OCI-LY7 (cell line): ENCODE measurements around the gene PPP1R27. TPM values are rescaled to one million over a fixed set of nuclear protein-coding genes. Genes with fewer than 3 reads are reported as not detected.
A peak's percentile ranks its signal among the peaks of the same experiment; 100 is the strongest.

Experiments
- BruUV-seq: library from RNA; stranded (reverse); fragments of 400-500 nt; replicated peaks from 2 replicates; lab custom pipeline; 2021; lab: Mats Ljungman, UMichigan
- CTCF ChIA-PET: fragments of 300-600 bp; sonication (Branson Sonifier 250); formaldehyde crosslinking; loops from one replicate; lab custom pipeline; 2022; ENCODE audit warnings: antibody characterized with exemption; ENCODE audit not compliant: unreplicated experiment; lab: Charles Lee
- POLR2A ChIA-PET: fragments of 300-600 bp; sonication (Branson Sonifier 250); formaldehyde crosslinking; loops from one replicate; lab custom pipeline; 2022; ENCODE audit warnings: antibody characterized with exemption; lab: Charles Lee
- DNase-seq: peaks from one replicate; pipeline ENCODE4 v3.0.0-alpha.2; 2015; ENCODE audit warnings: low spot score
- H2AFZ ChIP-seq: fragments of 200-600 bp; sonication (generic), shearing (Covaris generic); 2 replicates; pipeline ENCODE4 v1.6.1; 2014; ENCODE audit warnings: mild to moderate bottlenecking, antibody characterized with exemption, low read length, moderate library complexity
- H3K27ac ChIP-seq: fragments of 200-600 bp; sonication (generic); 2 replicates; pipeline ENCODE4 v1.5.1; 2014; ENCODE audit warnings: mixed run types, low read depth, mild to moderate bottlenecking, moderate library complexity, low read length, inconsistent platforms; ENCODE audit not compliant: poor library complexity, severe bottlenecking
- H3K36me3 ChIP-seq: fragments of 200-600 bp; sonication (generic); 2 replicates; pipeline ENCODE4 v1.6.1; 2014; ENCODE audit warnings: mild to moderate bottlenecking, antibody characterized with exemption, low read length, moderate library complexity, mixed read lengths; ENCODE audit not compliant: insufficient read depth
- H3K4me1 ChIP-seq: fragments of 200-600 bp; sonication (generic); 2 replicates; pipeline ENCODE4 v1.5.1; 2014; ENCODE audit warnings: mild to moderate bottlenecking, low read length; ENCODE audit not compliant: insufficient read depth, poor library complexity, severe bottlenecking
- H3K4me2 ChIP-seq: fragments of 200-600 bp; sonication (generic); 2 replicates; pipeline ENCODE4 v1.6.1; 2014; ENCODE audit warnings: mild to moderate bottlenecking, low read length
- H3K4me3 ChIP-seq: fragments of 200-600 bp; sonication (generic); 2 replicates; pipeline ENCODE4 v1.5.1; 2014; ENCODE audit warnings: mild to moderate bottlenecking, low read depth, low read length; ENCODE audit not compliant: poor library complexity, severe bottlenecking
- H3K79me2 ChIP-seq: fragments of 200-600 bp; sonication (generic); 2 replicates; pipeline ENCODE4 v1.6.1; 2016; ENCODE audit warnings: low read depth, mild to moderate bottlenecking, low read length, moderate library complexity, mixed read lengths; ENCODE audit not compliant: insufficient read depth
- H3K9me2 ChIP-seq: fragments of 200-600 bp; sonication (generic); 2 replicates; pipeline ENCODE4 v1.6.1; 2016; ENCODE audit warnings: mild to moderate bottlenecking, low read length, mixed read lengths; ENCODE audit not compliant: insufficient read depth
- H3K9me3 ChIP-seq: fragments of 200-600 bp; sonication (generic); 2 replicates; pipeline ENCODE4 v1.6.1; 2014; ENCODE audit warnings: mild to moderate bottlenecking, mixed run types, low read length, mixed read lengths
- H4K20me1 ChIP-seq: fragments of 200-600 bp; sonication (generic); 2 replicates; pipeline ENCODE4 v1.6.1; 2014; ENCODE audit warnings: mild to moderate bottlenecking, antibody characterized with exemption, low read length, moderate library complexity, mixed read lengths; ENCODE audit not compliant: insufficient read depth
- EZH2phosphoT487 ChIP-seq: fragments of 200-600 bp; sonication (generic); IDR thresholded peaks from 2 replicates; pipeline ENCODE4 v1.6.1; 2018; ENCODE audit warnings: low read depth, borderline replicate concordance, mild to moderate bottlenecking, mixed run types, antibody characterized with exemption, low read length, moderate library complexity, mixed read lengths
- intact Hi-C: fragments of 100-400 bp; cut with micrococcal nuclease; formaldehyde crosslinking; loops from one replicate; pipeline ENCODE4 v1.10.0; 2022; ENCODE audit not compliant: unreplicated experiment
- total RNA-seq, 2 experiments: library from RNA; depleted of rRNA in 1 of 2; stranded (reverse); fragments of >200 nt in 1 of 2; shearing (Covaris generic) in 1 of 2; gene quantifications; 2 replicates each; pipeline ENCODE4 v1.2.3, GENCODE V29; 2014 to 2022
- TF ChIP-seq, protein P1 (sequence below): fragments of 200-600 bp; sonication (generic); conservative IDR thresholded peaks from 2 replicates; pipeline ENCODE4 v1.5.1; 2014; ENCODE audit warnings: mild to moderate bottlenecking, antibody characterized with exemption, low read length, moderate library complexity, mixed read lengths

Gene PPP1R27
- total RNA-seq, 2 experiments from 2014 or later = not detected

DNA sequence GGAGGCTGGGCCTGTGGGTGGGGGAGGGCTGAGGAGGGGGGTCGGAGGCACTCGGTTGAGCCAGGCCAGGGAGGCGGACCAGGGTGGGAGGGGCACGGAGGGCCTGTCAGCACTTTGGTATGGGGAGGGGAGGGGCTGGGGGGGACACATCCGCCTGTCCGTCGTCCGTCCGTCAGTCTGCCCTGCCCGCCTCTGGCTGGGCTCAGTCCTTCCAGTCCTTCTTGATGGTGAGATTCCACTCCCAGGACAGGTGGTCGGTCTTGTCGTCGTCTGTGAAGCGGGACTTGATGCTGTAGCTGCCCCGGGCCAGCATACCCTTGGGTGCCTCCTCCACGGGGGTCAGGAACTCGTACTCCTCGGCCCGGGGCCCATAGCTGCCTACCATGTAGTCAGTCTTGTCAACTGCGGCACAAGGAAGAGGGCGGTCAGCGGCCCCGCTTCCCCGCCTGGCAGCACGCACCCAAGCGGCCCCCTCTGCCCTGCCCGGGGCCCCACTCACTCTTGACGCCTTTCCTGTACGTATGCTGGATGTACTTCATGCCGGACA lies 33.9 kb upstream of the PPP1R27 start:
- peak overlapping the region; percentile 97 for H3K4me3 ChIP-seq
- BruUV-seq = TSS peak; percentile 89
- TF ChIP-seq EZH2phosphoT487 = no peak
- TF ChIP-seq, protein P1, sequence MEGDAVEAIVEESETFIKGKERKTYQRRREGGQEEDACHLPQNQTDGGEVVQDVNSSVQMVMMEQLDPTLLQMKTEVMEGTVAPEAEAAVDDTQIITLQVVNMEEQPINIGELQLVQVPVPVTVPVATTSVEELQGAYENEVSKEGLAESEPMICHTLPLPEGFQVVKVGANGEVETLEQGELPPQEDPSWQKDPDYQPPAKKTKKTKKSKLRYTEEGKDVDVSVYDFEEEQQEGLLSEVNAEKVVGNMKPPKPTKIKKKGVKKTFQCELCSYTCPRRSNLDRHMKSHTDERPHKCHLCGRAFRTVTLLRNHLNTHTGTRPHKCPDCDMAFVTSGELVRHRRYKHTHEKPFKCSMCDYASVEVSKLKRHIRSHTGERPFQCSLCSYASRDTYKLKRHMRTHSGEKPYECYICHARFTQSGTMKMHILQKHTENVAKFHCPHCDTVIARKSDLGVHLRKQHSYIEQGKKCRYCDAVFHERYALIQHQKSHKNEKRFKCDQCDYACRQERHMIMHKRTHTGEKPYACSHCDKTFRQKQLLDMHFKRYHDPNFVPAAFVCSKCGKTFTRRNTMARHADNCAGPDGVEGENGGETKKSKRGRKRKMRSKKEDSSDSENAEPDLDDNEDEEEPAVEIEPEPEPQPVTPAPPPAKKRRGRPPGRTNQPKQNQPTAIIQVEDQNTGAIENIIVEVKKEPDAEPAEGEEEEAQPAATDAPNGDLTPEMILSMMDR = no peak
- peak; percentile 37 for DNase-seq
- no peaks in the 10 kb centered on the region for H3K9me2 ChIP-seq
- H3K79me2 ChIP-seq = peaks cover 34% of the 10 kb centered on the region
- no peak overlapping the region for H3K27ac ChIP-seq
- H2AFZ ChIP-seq = no peak overlapping the region
- H3K36me3 ChIP-seq = peaks cover 70% of the 10 kb centered on the region
- H3K4me2 ChIP-seq = peak overlapping the region; percentile 98
- intact Hi-C loops = loop anchor here (1.0 kb wide), 1 partner anchor 43 kb away; the partner anchor contains the start of gene PCYT2
- POLR2A ChIA-PET = interaction anchor here (2.2 kb wide), 1 partner anchor 24 kb away, joined by 18 read pairs; no protein-coding TSS in a partner anchor
- peaks cover 1% of the 10 kb centered on the region; the same call in 1 of the 2 replicates for H4K20me1 ChIP-seq
- CTCF ChIA-PET = interaction anchor here (0.9 to 1.2 kb wide), 2 partner anchors 12 to 59 kb away, joined by 3 to 4 read pairs; no protein-coding TSS in a partner anchor
- H3K9me3 ChIP-seq = no peaks in the 10 kb centered on the region
- peaks cover 64% of the 10 kb centered on the region for H3K4me1 ChIP-seq

DNA sequence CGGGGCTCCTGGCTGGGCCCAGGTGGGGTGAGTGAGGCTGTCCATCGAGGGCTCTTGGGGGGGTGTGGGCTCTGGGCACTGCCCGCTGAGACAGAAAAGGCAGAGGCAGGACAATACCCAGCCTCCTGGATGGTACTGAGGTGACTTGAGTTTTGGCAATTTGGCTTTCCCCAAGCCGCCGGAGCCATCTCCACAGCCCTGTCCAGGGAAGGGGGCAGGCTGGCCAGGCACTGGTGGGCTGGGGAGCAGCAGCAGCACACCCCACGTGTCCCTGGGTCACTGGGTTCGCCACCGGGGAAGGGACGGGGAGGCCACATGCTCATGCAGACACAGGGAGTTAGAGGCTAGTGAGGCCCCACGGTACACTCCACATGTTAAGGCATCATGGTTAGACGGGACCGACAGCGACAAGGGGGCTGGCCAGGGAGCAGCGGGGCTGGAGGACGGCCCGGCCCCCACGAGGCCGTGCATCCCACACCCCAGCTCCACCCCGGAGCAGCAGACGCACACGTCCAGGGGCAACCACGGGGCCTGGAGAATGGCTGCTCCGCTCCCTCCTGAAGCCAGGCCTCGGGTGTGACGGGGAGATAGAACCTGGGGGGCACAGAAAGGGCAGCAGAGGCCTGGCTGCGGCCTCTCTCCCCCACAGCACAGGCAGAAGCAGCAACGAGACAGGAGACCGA lies 33.3 kb upstream of the PPP1R27 start:
- no TSS peak for BruUV-seq
- Histone ChIP-seq H3K9me3 (no peaks in the 10 kb centered on the region), H3K9me2 (no peaks in the 10 kb centered on the region), H3K4me3 (no peak overlapping the region), H3K4me2 (peak overlapping the region; percentile 23; the same call in 1 of the 2 replicates), H3K79me2 (peaks cover 40% of the 10 kb centered on the region), H3K4me1 (peaks cover 64% of the 10 kb centered on the region), H4K20me1 (peaks cover 5% of the 10 kb centered on the region; the same call in 1 of the 2 replicates), H3K36me3 (peaks cover 76% of the 10 kb centered on the region), H2AFZ (no peak overlapping the region), H3K27ac (peak overlapping the region; percentile 61)
- POLR2A ChIA-PET = interaction anchor here (1.1 kb wide), 1 partner anchor 24 kb away, joined by 5 read pairs; the partner anchor contains the start of gene ANAPC11
- DNase-seq = peak; percentile 31
- CTCF ChIA-PET = no interaction called here
- TF ChIP-seq EZH2phosphoT487 = no peak
- TF ChIP-seq, protein P1 = no peak
- intact Hi-C loops = no loop called here
